IgD-negative memory B cell (primary cell): ENCODE data around the gene HPSE2. TPM values are rescaled to one million over a fixed set of nuclear protein-coding genes. Genes with fewer than 3 reads are reported as not detected.

Experiments used
- H3K27ac Mint-ChIP-seq, 3 donors: one replicate each; pipeline ENCODE4 v1.8.0; 2020 to 2022; ENCODE audit warnings: mild to moderate bottlenecking in 3 of 3, mixed read lengths in 3 of 3, moderate library complexity in 1 of 3
- H3K27me3 Mint-ChIP-seq: one replicate; pipeline ENCODE4 v1.8.0; 2021; ENCODE audit warnings: mixed read lengths
- H3K36me3 Mint-ChIP-seq: one replicate; pipeline ENCODE4 v1.8.0; 2020; ENCODE audit warnings: mild to moderate bottlenecking, mixed read lengths
- H3K4me1 Mint-ChIP-seq, 3 donors: one replicate each; pipeline ENCODE4 v1.8.0; 2020 to 2022; ENCODE audit warnings: mixed read lengths in 3 of 3, mild to moderate bottlenecking in 1 of 3
- H3K4me3 Mint-ChIP-seq, 4 donors: one replicate each; pipeline ENCODE4 v1.8.0; 2020 to 2022; ENCODE audit warnings: mild to moderate bottlenecking in 4 of 4, mixed read lengths in 4 of 4, moderate library complexity in 3 of 4
- H3K9me3 Mint-ChIP-seq, 3 donors: one replicate each; pipeline ENCODE4 v1.8.0; 2020 to 2021; ENCODE audit warnings: mixed read lengths in 3 of 3, mild to moderate bottlenecking in 1 of 3
- polyA plus RNA-seq: library from polyadenylated mRNA; unstranded; fragments of 300-500 nt; fragmentation: Illumina TruSeq; gene quantifications from one replicate; pipeline ENCODE4 v1.2.3, GENCODE V29; 2021

Gene HPSE2
- polyA plus RNA-seq, 1 donor from 2014 or later, result not detected

GRCh38 chr10:98613446-98613845, 622.2 kb downstream of the HPSE2 start:
- H3K27ac Mint-ChIP-seq, result no peak overlapping the region
- no peak overlapping the region for H3K4me3 Mint-ChIP-seq
- H3K9me3 Mint-ChIP-seq, result peaks cover 0 to 2% (median 0%) of the 10 kb centered on the region in 3 donors
- no peaks in the 10 kb centered on the region for H3K36me3 Mint-ChIP-seq
- no peaks in the 10 kb centered on the region for H3K4me1 Mint-ChIP-seq
- H3K27me3 Mint-ChIP-seq, result peaks cover 4% of the 10 kb centered on the region

GRCh38 chr10:98611436-98611835, 624.2 kb downstream of the HPSE2 start:
- Mint-ChIP-seq H3K4me1 (no peaks in the 10 kb centered on the region), H3K36me3 (no peaks in the 10 kb centered on the region), H3K4me3 (no peak overlapping the region), H3K27ac (no peak overlapping the region), H3K9me3 (peaks cover 0 to 2% (median 0%) of the 10 kb centered on the region in 3 donors), H3K27me3 (peaks cover 9% of the 10 kb centered on the region)

GRCh38 chr10:98610836-98611235, 624.8 kb downstream of the HPSE2 start:
- Mint-ChIP-seq H3K9me3 (peaks cover 0 to 2% (median 0%) of the 10 kb centered on the region in 3 donors), H3K36me3 (no peaks in the 10 kb centered on the region), H3K4me3 (no peak overlapping the region), H3K27me3 (peaks cover 9% of the 10 kb centered on the region), H3K4me1 (no peaks in the 10 kb centered on the region), H3K27ac (no peak overlapping the region)

GRCh38 chr10:98610301-98610700, 625.4 kb downstream of the HPSE2 start:
- H3K27ac Mint-ChIP-seq, result no peak overlapping the region
- no peaks in the 10 kb centered on the region for H3K36me3 Mint-ChIP-seq
- H3K4me1 Mint-ChIP-seq, result no peaks in the 10 kb centered on the region
- H3K4me3 Mint-ChIP-seq, result no peak overlapping the region
- H3K27me3 Mint-ChIP-seq, result peaks cover 9% of the 10 kb centered on the region
- peaks cover 0 to 2% (median 0%) of the 10 kb centered on the region in 3 donors for H3K9me3 Mint-ChIP-seq

DNA sequence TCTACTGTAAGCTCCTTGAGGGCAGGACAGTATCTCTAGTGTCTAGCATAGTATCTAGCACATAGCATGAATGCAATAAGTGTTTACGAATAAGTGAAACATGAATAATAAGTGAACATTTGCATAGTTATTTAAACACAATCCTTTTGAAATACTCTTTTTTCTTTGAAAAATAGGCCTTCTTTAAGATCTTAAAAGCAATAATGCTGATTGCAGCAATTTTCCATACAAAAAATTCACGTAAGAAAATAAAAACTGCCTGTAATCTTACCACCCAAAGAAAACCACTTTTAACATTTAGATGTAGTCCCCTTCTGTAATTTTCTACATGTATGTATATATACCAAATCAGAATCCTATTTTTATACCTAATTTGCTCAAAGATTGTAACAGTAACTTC, 626.4 kb downstream of the HPSE2 start:
- peaks cover 9% of the 10 kb centered on the region for H3K27me3 Mint-ChIP-seq
- H3K9me3 Mint-ChIP-seq, result peaks cover 0 to 2% (median 0%) of the 10 kb centered on the region in 3 donors
- no peak overlapping the region for H3K4me3 Mint-ChIP-seq
- H3K36me3 Mint-ChIP-seq, result no peaks in the 10 kb centered on the region
- no peaks in the 10 kb centered on the region for H3K4me1 Mint-ChIP-seq
- H3K27ac Mint-ChIP-seq, result no peak overlapping the region

- H3K9me3 Mint-ChIP-seq, result peaks cover 0 to 2% (median 0%) of the 10 kb centered on the region in 3 donors
- no peak overlapping the region for H3K27ac Mint-ChIP-seq
- H3K27me3 Mint-ChIP-seq, result peaks cover 9% of the 10 kb centered on the region
- no peaks in the 10 kb centered on the region for H3K4me1 Mint-ChIP-seq
- H3K4me3 Mint-ChIP-seq, result no peak overlapping the region
- H3K36me3 Mint-ChIP-seq, result no peaks in the 10 kb centered on the region
Measured at GRCh38 chr10:98608411-98608810, 627.2 kb downstream of the HPSE2 start.

GRCh38 chr10:98602224-98602623, 633.4 kb downstream of the HPSE2 start:
- Mint-ChIP-seq H3K36me3 (no peaks in the 10 kb centered on the region), H3K27ac (no peak overlapping the region), H3K27me3 (peaks cover 11% of the 10 kb centered on the region), H3K4me3 (no peak overlapping the region), H3K9me3 (peaks cover 0 to 8% (median 2%) of the 10 kb centered on the region in 3 donors), H3K4me1 (no peaks in the 10 kb centered on the region)

DNA sequence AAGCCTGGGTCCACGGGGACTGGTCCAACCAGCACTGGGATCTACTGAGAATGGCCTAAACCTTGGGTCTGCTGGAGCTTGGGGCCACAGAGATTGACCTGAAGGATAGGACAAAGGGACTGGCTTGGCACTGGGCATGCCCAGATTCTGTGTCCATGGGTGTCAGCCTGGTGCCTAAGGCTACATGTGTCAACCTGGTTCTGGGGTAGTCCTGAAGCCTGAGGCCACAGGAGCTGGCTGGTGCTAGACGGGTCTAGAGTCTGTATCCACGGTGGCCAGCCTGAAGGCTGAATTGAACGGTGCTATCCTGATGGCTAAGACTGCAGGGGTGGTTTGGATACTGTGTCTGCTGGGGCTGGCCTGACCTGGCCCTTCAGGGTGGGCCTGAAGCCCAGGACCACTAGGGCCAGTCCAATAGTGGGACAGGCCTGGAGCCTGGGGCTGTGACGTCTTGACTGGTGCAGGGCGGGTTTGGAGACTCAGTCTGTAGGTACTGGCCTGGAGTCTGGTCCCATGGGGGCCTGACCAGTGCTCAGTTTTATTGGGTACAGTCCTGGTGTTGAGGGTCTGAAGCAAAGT, 636.5 kb downstream of the HPSE2 start:
- Mint-ChIP-seq H3K36me3 (no peaks in the 10 kb centered on the region), H3K27ac (no peak overlapping the region), H3K4me1 (no peaks in the 10 kb centered on the region), H3K4me3 (no peak overlapping the region), H3K27me3 (peaks cover 13% of the 10 kb centered on the region), H3K9me3 (peaks cover 2 to 15% (median 8%) of the 10 kb centered on the region in 3 donors)

- H3K27me3 Mint-ChIP-seq, result peaks cover 8% of the 10 kb centered on the region
- H3K4me1 Mint-ChIP-seq, result no peaks in the 10 kb centered on the region
- H3K27ac Mint-ChIP-seq, result no peak overlapping the region
- peaks cover 2 to 15% (median 7%) of the 10 kb centered on the region in 3 donors for H3K9me3 Mint-ChIP-seq
- no peak overlapping the region for H3K4me3 Mint-ChIP-seq
- no peaks in the 10 kb centered on the region for H3K36me3 Mint-ChIP-seq
Measured at GRCh38 chr10:98596404-98596803, 639.2 kb downstream of the HPSE2 start.

- Mint-ChIP-seq H3K9me3 (peaks cover 0 to 4% (median 2%) of the 10 kb centered on the region in 3 donors), H3K4me3 (no peak overlapping the region), H3K27me3 (peaks cover 5% of the 10 kb centered on the region), H3K27ac (no peak overlapping the region), H3K4me1 (no peaks in the 10 kb centered on the region), H3K36me3 (no peaks in the 10 kb centered on the region)
Measured at GRCh38 chr10:98589691-98590090, 646.0 kb downstream of the HPSE2 start.

DNA sequence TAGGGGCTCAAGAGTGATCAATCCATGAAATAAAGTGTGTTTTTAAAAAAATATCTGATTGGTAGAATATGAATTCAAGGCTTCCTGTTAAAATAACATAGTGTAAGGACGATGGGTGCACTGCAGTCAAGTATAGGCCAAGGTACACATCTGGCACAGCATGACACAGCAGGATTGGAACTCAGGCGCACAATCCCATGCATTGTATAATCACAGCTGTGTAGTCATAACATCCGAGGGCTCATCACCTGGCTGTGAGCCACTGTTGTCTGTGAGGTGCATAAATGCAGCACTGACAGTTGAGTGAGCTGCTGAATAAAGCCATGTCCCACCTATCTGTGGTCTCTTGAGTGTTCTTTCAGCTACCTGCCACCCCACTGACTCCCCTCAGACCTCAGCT, 646.6 kb downstream of the HPSE2 start:
- Mint-ChIP-seq H3K27ac (peak overlapping the region in 1 of 3 donors; percentile 86), H3K4me1 (no peaks in the 10 kb centered on the region), H3K9me3 (peaks cover 0 to 2% (median 0%) of the 10 kb centered on the region in 3 donors), H3K27me3 (peaks cover 5% of the 10 kb centered on the region), H3K4me3 (no peak overlapping the region), H3K36me3 (no peaks in the 10 kb centered on the region)

GRCh38 chr10:98587156-98587837, 648.4 kb downstream of the HPSE2 start:
- H3K4me1 Mint-ChIP-seq, result no peaks in the 10 kb centered on the region
- H3K9me3 Mint-ChIP-seq, result no peaks in the 10 kb centered on the region
- H3K4me3 Mint-ChIP-seq, result no peak overlapping the region

DNA sequence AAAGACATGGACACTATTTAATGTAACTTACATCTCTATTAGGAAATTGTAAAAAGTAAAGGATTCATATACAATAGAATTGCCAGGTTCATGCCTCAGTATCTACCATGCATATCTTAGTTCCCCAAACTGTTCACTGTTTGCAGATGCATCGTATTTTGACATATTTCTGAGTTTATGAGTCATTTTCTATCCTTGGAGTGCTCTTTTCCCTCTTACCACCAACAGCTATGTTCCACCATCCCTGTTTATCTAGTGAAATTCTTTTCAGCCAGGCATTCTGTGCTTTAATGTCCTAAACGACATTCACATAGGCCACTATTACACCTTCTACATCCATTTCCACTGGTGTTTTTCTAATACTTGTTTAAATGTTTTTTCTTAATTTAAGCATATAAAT, 649.6 kb downstream of the HPSE2 start:
- no peaks in the 10 kb centered on the region for H3K36me3 Mint-ChIP-seq
- no peaks in the 10 kb centered on the region for H3K9me3 Mint-ChIP-seq
- H3K27ac Mint-ChIP-seq, result no peak overlapping the region
- H3K27me3 Mint-ChIP-seq, result peaks cover 13% of the 10 kb centered on the region
- H3K4me3 Mint-ChIP-seq, result no peak overlapping the region
- no peaks in the 10 kb centered on the region for H3K4me1 Mint-ChIP-seq

More at GRCh38 chr10:98587156-98587837, 648.4 kb downstream of the HPSE2 start:
- no peak overlapping the region for H3K27ac Mint-ChIP-seq
- peaks cover 10% of the 10 kb centered on the region for H3K27me3 Mint-ChIP-seq
- no peaks in the 10 kb centered on the region for H3K36me3 Mint-ChIP-seq

DNA sequence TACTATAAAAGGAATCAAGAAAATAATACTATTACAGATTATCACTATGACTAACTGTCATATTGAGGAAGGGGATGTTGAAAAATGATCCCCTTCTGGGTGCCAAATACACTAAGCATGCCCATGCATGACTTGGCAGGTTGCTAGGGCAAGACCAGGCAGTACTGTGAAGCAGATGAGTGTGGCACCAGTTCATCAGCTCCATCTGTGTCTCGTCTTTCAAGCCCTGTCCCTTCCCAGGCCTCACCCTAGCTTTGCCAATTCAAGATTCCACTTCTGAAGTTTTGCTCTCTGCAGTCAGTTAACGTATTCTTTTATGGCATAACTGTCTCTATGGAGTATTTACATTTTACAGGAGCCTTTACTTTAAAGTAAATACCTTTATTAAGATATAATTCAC, 653.3 kb downstream of the HPSE2 start:
- H3K36me3 Mint-ChIP-seq, result no peaks in the 10 kb centered on the region
- no peak overlapping the region for H3K27ac Mint-ChIP-seq
- H3K9me3 Mint-ChIP-seq, result no peaks in the 10 kb centered on the region
- no peaks in the 10 kb centered on the region for H3K4me1 Mint-ChIP-seq
- H3K27me3 Mint-ChIP-seq, result peaks cover 19% of the 10 kb centered on the region
- no peak overlapping the region for H3K4me3 Mint-ChIP-seq

DNA sequence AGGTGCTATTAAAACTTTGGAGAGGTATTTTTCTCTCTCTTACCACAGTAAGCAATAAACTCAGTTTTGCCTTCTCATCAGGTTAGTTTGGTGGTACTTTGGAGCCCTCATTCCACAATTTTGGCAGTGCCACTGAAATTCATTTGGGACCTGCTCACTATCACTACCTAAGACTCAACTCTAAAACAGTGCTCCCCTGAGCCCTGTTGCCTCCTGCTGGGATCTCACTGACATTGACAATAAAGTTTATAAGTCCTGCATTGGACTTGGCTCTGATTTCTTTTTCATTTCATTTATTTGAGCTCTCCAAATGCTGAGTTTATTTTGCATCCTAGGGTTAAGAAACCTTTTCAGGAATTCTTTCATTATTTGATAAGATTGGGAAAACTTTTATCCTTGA, 658.1 kb downstream of the HPSE2 start:
- Mint-ChIP-seq H3K4me1 (no peaks in the 10 kb centered on the region), H3K27me3 (peaks cover 13% of the 10 kb centered on the region), H3K9me3 (no peaks in the 10 kb centered on the region), H3K4me3 (no peak overlapping the region), H3K36me3 (no peaks in the 10 kb centered on the region), H3K27ac (no peak overlapping the region)

GRCh38 chr10:98577168-98577567, 658.5 kb downstream of the HPSE2 start:
- Mint-ChIP-seq H3K4me3 (no peak overlapping the region), H3K36me3 (no peaks in the 10 kb centered on the region), H3K27ac (no peak overlapping the region), H3K9me3 (no peaks in the 10 kb centered on the region), H3K27me3 (peaks cover 11% of the 10 kb centered on the region), H3K4me1 (no peaks in the 10 kb centered on the region)
